LNCAP (cell line): Measurements from ENCODE around the gene TBX2.

Source experiments
- TF ChIP-seq, protein P1 (sequence below): fragments of 450-650 bp; IDR thresholded peaks from 2 replicates; pipeline ENCODE4 v1.5.1; 2017; ENCODE audit warnings: mild to moderate bottlenecking

Gene TBX2

DNA sequence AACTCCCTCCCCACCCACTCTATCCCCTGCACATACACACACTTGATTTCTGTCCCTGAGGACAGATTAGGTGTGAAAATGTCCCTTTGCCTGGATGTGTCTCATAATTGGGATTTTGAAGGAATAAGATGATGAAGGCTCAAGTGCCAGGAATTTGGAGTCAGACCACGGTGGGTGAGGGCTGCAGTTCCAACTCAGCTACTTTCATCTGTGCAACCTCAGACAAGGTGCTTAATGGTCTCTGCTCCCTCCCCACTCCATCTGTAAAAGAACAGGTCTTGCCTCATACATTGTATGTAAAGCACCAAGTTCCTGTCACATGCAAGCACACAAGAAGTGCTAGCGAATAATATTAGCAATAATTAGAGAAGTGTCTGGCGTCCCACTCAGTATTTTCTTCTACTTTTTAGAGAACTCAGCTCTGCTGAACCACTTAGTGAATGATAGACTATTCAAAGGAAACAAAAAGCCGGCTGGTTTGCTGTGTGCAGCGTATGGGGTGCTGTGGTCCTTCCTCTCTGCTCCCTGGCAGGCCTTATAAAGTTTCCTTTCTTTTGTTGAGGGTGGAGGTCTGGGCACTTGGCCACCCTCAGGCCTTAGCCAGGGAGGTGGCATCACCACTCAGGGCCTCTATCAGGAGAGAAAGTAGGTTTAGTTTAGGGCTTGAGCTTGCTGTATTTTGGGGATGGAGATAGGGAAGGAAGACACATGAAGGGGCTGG lies 58.9 kb downstream of the TBX2 start:
- TF ChIP-seq, protein P1, sequence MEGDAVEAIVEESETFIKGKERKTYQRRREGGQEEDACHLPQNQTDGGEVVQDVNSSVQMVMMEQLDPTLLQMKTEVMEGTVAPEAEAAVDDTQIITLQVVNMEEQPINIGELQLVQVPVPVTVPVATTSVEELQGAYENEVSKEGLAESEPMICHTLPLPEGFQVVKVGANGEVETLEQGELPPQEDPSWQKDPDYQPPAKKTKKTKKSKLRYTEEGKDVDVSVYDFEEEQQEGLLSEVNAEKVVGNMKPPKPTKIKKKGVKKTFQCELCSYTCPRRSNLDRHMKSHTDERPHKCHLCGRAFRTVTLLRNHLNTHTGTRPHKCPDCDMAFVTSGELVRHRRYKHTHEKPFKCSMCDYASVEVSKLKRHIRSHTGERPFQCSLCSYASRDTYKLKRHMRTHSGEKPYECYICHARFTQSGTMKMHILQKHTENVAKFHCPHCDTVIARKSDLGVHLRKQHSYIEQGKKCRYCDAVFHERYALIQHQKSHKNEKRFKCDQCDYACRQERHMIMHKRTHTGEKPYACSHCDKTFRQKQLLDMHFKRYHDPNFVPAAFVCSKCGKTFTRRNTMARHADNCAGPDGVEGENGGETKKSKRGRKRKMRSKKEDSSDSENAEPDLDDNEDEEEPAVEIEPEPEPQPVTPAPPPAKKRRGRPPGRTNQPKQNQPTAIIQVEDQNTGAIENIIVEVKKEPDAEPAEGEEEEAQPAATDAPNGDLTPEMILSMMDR: no peak
